Midbrain (tissue), 1 donor: ENCODE data around the gene CCDC178.
"Not testable (repeated sequence)": the region's sequence is repeated elsewhere in the genome, so short reads cannot be mapped to it uniquely, and the experiment has no call there.

Experiments
- DNase-seq: peaks from one replicate; lab custom pipeline; 2025; lab: John Stamatoyannopoulos, UW

Gene CCDC178

GRCh38 chr18:33210575-33211189 lies 229.8 kb downstream of the CCDC178 start:
- peak; percentile 27 for DNase-seq

GRCh38 chr18:33205777-33206176 lies 234.7 kb downstream of the CCDC178 start:
- DNase-seq: no peak

- DNase-seq: peak; percentile 23
Measured at GRCh38 chr18:33201509-33201926, 239.0 kb downstream of the CCDC178 start.

GRCh38 chr18:33195795-33196194 lies 244.7 kb downstream of the CCDC178 start:
- DNase-seq: no peak

- no peak for DNase-seq
Measured at GRCh38 chr18:33194793-33195192, 245.7 kb downstream of the CCDC178 start.

- DNase-seq: no peak
Measured at GRCh38 chr18:33184958-33185357, 255.6 kb downstream of the CCDC178 start.

- no peak for DNase-seq
Measured at GRCh38 chr18:33184175-33184574, 256.3 kb downstream of the CCDC178 start.

GRCh38 chr18:33183136-33183535 lies 257.4 kb downstream of the CCDC178 start:
- DNase-seq: no peak

- no peak for DNase-seq
Measured at GRCh38 chr18:33181016-33181415, 259.5 kb downstream of the CCDC178 start.

- DNase-seq: no peak
Measured at GRCh38 chr18:33169218-33169617, 271.3 kb downstream of the CCDC178 start.

- not testable (repeated sequence) for DNase-seq
Measured at GRCh38 chr18:33164121-33164520, 276.4 kb downstream of the CCDC178 start.

- DNase-seq: no peak
Measured at GRCh38 chr18:33161131-33161530, 279.4 kb downstream of the CCDC178 start.

- DNase-seq: no peak
Measured at GRCh38 chr18:33159151-33159550, 281.4 kb downstream of the CCDC178 start.

- no peak for DNase-seq
Measured at GRCh38 chr18:33157893-33158292, 282.6 kb downstream of the CCDC178 start.

- no peak for DNase-seq
Measured at GRCh38 chr18:33156906-33157470, 283.5 kb downstream of the CCDC178 start.

- DNase-seq: no peak
Measured at GRCh38 chr18:33154049-33154448, 286.5 kb downstream of the CCDC178 start.

GRCh38 chr18:33152376-33152775 lies 288.1 kb downstream of the CCDC178 start:
- no peak for DNase-seq

GRCh38 chr18:33147811-33148210 lies 292.7 kb downstream of the CCDC178 start:
- not testable (repeated sequence) for DNase-seq

- no peak for DNase-seq
Measured at GRCh38 chr18:33146014-33146413, 294.5 kb downstream of the CCDC178 start.

- DNase-seq: no peak
Measured at GRCh38 chr18:33135951-33136660, 304.4 kb downstream of the CCDC178 start.

- no peak for DNase-seq
Measured at GRCh38 chr18:33132657-33133056, 307.9 kb downstream of the CCDC178 start.

- no peak for DNase-seq
Measured at GRCh38 chr18:33128581-33128980, 311.9 kb downstream of the CCDC178 start.

- DNase-seq: no peak
Measured at GRCh38 chr18:33123862-33124518, 316.5 kb downstream of the CCDC178 start.
